ENCODE results near the gene SLC39A11.

- TF ChIP-seq CTCF (IDR thresholded peaks at IDR 0.05; ENCODE audit: insufficient read depth, low read depth, low read length) (no peak), EZH2 (IDR thresholded peaks at IDR 0.05; ENCODE audit: insufficient read depth, low read length) (no peak)
Observed at GRCh38 chr17:72825218-72825617, 267.3 kb downstream of the SLC39A11 start.

Measured in astrocyte (in vitro differentiated cells and primary cell).